EL (cell line): ENCODE results near the gene LBR.

Experiments used
- DNase-seq: peaks from one replicate; pipeline ENCODE4 v3.0.0-alpha.2; 2016

Gene LBR

GRCh38 chr1:225462714-225463574, 35.1 kb upstream of the LBR start:
- DNase-seq: no peak

- DNase-seq: no peak
Observed at GRCh38 chr1:225462429-225462713, 34.5 kb upstream of the LBR start.

- no peak for DNase-seq
Observed at GRCh38 chr1:225461533-225462428, 33.9 kb upstream of the LBR start.

GRCh38 chr1:225460737-225461532, 33.1 kb upstream of the LBR start:
- DNase-seq: peak; percentile 46

GRCh38 chr1:225460021-225460736, 32.3 kb upstream of the LBR start:
- DNase-seq: no peak

- DNase-seq: peak; percentile 29
Observed at GRCh38 chr1:225458222-225458631, 30.4 kb upstream of the LBR start.

- DNase-seq: peak; percentile 82
Observed at GRCh38 chr1:225454733-225455132, 26.9 kb upstream of the LBR start.

- no peak for DNase-seq
Observed at GRCh38 chr1:225453797-225454648, 26.2 kb upstream of the LBR start.

GRCh38 chr1:225451840-225452515, 24.1 kb upstream of the LBR start:
- DNase-seq: no peak

GRCh38 chr1:225451340-225451739, 23.5 kb upstream of the LBR start:
- no peak for DNase-seq

- no peak for DNase-seq
Observed at GRCh38 chr1:225450491-225451191, 22.8 kb upstream of the LBR start.

- DNase-seq: no peak
Observed at GRCh38 chr1:225449774-225450173, 21.9 kb upstream of the LBR start.

- peak; percentile 45 for DNase-seq
Observed at GRCh38 chr1:225449261-225449660, 21.4 kb upstream of the LBR start.

GRCh38 chr1:225448146-225448805, 20.4 kb upstream of the LBR start:
- no peak for DNase-seq

- DNase-seq: no peak
Observed at GRCh38 chr1:225447650-225448089, 19.8 kb upstream of the LBR start.

- no peak for DNase-seq
Observed at GRCh38 chr1:225446981-225447615, 19.3 kb upstream of the LBR start.

- DNase-seq: no peak
Observed at GRCh38 chr1:225446595-225446960, 18.7 kb upstream of the LBR start.

- DNase-seq: no peak
Observed at GRCh38 chr1:225445639-225446594, 18.1 kb upstream of the LBR start.
